GM12878 (cell line): ENCODE data around the gene DNAAF5. TPM values are rescaled to one million over a fixed set of nuclear protein-coding genes. Genes with fewer than 3 reads are reported as not detected.

Experiments
- ATAC-seq: fragments of 200-7000 bp; cut with Tn5 transposase; 3 replicates; pipeline ENCODE4 v1.9.1; 2020; ENCODE audit warnings: mild to moderate bottlenecking, moderate library complexity
- BruUV-seq: library from RNA; stranded (reverse); fragments of 400-500 nt; replicated peaks from 2 replicates; lab custom pipeline; 2021; lab: Mats Ljungman, UMichigan
- CTCF ChIA-PET: fragments of 300-600 bp; sonication (Branson Sonifier 250); formaldehyde crosslinking; extraction: SDS; loops from one replicate; lab custom pipeline; 2021; ENCODE audit warnings: inconsistent platforms; lab: Yijun Ruan, JAX
- POLR2A ChIA-PET: fragments of 350-600 bp; formaldehyde crosslinking; extraction: SDS; loops from one replicate; lab custom pipeline; 2021; ENCODE audit warnings: inconsistent platforms; lab: Charles Lee
- RAD21 ChIA-PET: fragments of 300-600 bp; sonication (Branson Sonifier 250); formaldehyde crosslinking; loops from one replicate; lab custom pipeline; 2023; ENCODE audit warnings: antibody characterized with exemption; ENCODE audit not compliant: unreplicated experiment; lab: Charles Lee
- SMC1A ChIA-PET: fragments of 300-600 bp; sonication (Branson Sonifier 250); formaldehyde crosslinking; loops from one replicate; lab custom pipeline; 2023; ENCODE audit not compliant: unreplicated experiment, uncharacterized antibody; lab: Charles Lee
- DNase-seq: peaks from one replicate; pipeline ENCODE4 v3.0.0-alpha.2; 2011; ENCODE audit warnings: low read depth, low spot score
- FAIRE-seq: peaks from 3 replicates; lab custom pipeline; 2011; peaks lifted over from hg19 to GRCh38; lab: Jason Lieb, UNC
- H2AFZ ChIP-seq: 2 replicates; pipeline ENCODE4 v1.6.0; 2011; ENCODE audit warnings: low read depth, low read length, control low read depth; ENCODE audit not compliant: control insufficient read depth
- H3K27ac ChIP-seq: 2 replicates; pipeline ENCODE4 v1.5.1; 2011; ENCODE audit warnings: control low read depth; ENCODE audit not compliant: control insufficient read depth, insufficient read depth
- H3K27me3 ChIP-seq, 2 experiments: replicated peaks in 1 of 2; 2 replicates each; pipeline versions ENCODE4 v1.6.0 to v1.6.1; 2011; ENCODE audit warnings: low read length in 1 of 2; ENCODE audit not compliant: control insufficient read depth in 2 of 2, insufficient read depth in 2 of 2
- H3K36me3 ChIP-seq, 2 experiments: 2 replicates each; pipeline ENCODE4 v1.5.1; 2011; ENCODE audit warnings: low read length in 1 of 2; ENCODE audit not compliant: control insufficient read depth in 2 of 2, insufficient read depth in 2 of 2
- H3K4me1 ChIP-seq: 2 replicates; pipeline ENCODE4 v1.6.1; 2011; ENCODE audit warnings: mild to moderate bottlenecking, low read length, moderate library complexity, mixed read lengths; ENCODE audit not compliant: control insufficient read depth, insufficient read depth
- H3K4me2 ChIP-seq: 2 replicates; pipeline ENCODE4 v1.6.0; 2011; ENCODE audit warnings: control low read depth; ENCODE audit not compliant: control insufficient read depth, insufficient read depth
- H3K4me3 ChIP-seq: fragments of 200-600 bp; sonication (generic); 2 replicates; pipeline ENCODE4 v1.5.1; 2016
- H3K79me2 ChIP-seq: 2 replicates; pipeline ENCODE4 v1.6.0; 2011; ENCODE audit warnings: low read length; ENCODE audit not compliant: control insufficient read depth, insufficient read depth
- H3K9ac ChIP-seq: 2 replicates; pipeline ENCODE4 v1.8.0; 2011; ENCODE audit warnings: low read length, control low read depth, mixed read lengths; ENCODE audit not compliant: control insufficient read depth, insufficient read depth
- H3K9me3 ChIP-seq: replicated peaks from 3 replicates; pipeline ENCODE4 v1.5.1; 2011; ENCODE audit warnings: mild to moderate bottlenecking, low read length; ENCODE audit not compliant: control insufficient read depth, insufficient read depth
- H4K20me1 ChIP-seq: 2 replicates; pipeline ENCODE4 v1.6.0; 2011; ENCODE audit not compliant: control insufficient read depth, insufficient read depth
- ATF7 ChIP-seq: fragments of 450-650 bp; IDR thresholded peaks from 2 replicates; pipeline ENCODE4 v1.6.1; 2016; ENCODE audit warnings: low read depth, mild to moderate bottlenecking
- CBX3 ChIP-seq: fragments of 200-600 bp; sonication (generic); IDR thresholded peaks from 2 replicates; pipeline ENCODE4 v1.6.1; 2016; ENCODE audit warnings: low read depth, borderline replicate concordance
- EED ChIP-seq: sonication (generic); IDR thresholded peaks from 2 replicates; pipeline ENCODE4 v1.6.1; 2016; ENCODE audit warnings: antibody characterized with exemption, low read depth
- HCFC1 ChIP-seq: fragments of 150-350 bp; IDR thresholded peaks from 2 replicates; pipeline ENCODE4 v1.6.1; 2014; ENCODE audit warnings: low read length
- HDAC2 ChIP-seq: fragments of 200-600 bp; sonication (generic); IDR thresholded peaks from 2 replicates; pipeline ENCODE4 v1.6.1; 2017
- MEF2B ChIP-seq: fragments of 450-650 bp; IDR thresholded peaks from 2 replicates; pipeline ENCODE4 v1.6.1; 2018; ENCODE audit warnings: mild to moderate bottlenecking, moderate library complexity; ENCODE audit not compliant: partially characterized antibody, poor library complexity, severe bottlenecking
- NFYB ChIP-seq: IDR thresholded peaks from 2 replicates; pipeline ENCODE4 v1.6.1; 2011; ENCODE audit warnings: low read depth, mild to moderate bottlenecking, low read length, improper control_type of control experiment, moderate library complexity; ENCODE audit not compliant: insufficient read depth
- PAX5 ChIP-seq: IDR thresholded peaks from 2 replicates; pipeline ENCODE4 v1.6.1; 2011; ENCODE audit warnings: low read depth, low read length, borderline replicate concordance
- POU2F2 ChIP-seq: IDR thresholded peaks from 3 replicates; pipeline ENCODE4 v1.6.1; 2011; ENCODE audit warnings: low read depth, mild to moderate bottlenecking, low read length, borderline replicate concordance
- SIN3A ChIP-seq: IDR thresholded peaks from 2 replicates; pipeline ENCODE4 v1.6.1; 2012; ENCODE audit warnings: low read depth, low read length, improper control_type of control experiment
- SREBF1 ChIP-seq: IDR thresholded peaks from 2 replicates; pipeline ENCODE4 v1.6.1; 2012; ENCODE audit warnings: mild to moderate bottlenecking, low read length
- SREBF2 ChIP-seq: IDR thresholded peaks from 2 replicates; pipeline ENCODE4 v1.6.1; 2012; ENCODE audit warnings: mild to moderate bottlenecking, low read length
- SUPT20H ChIP-seq: IDR thresholded peaks from 2 replicates; pipeline ENCODE4 v1.6.1; 2011; ENCODE audit warnings: low read depth, mild to moderate bottlenecking, low read length, moderate library complexity, borderline replicate concordance; ENCODE audit not compliant: control insufficient read depth
- TARDBP ChIP-seq: IDR thresholded peaks from 2 replicates; pipeline ENCODE4 v1.6.1; 2016; ENCODE audit warnings: borderline replicate concordance
- WGBS: methylation state at CpG from one replicate; pipeline ENCODE4 v1.1.6; 2016; ENCODE audit warnings: low lambda C conversion rate; ENCODE audit not compliant: insufficient replicate concordance, insufficient coverage; ENCODE audit errors: missing lambda C conversion rate; 5-methylcytosine and 5-hydroxymethylcytosine counted together
- in situ Hi-C: fragments of 300-500 bp; cut with MboI; formaldehyde crosslinking; loops from 9 replicates; pipeline ENCODE4 v1.14.3; 2018; ENCODE audit warnings: mixed read lengths
- intact Hi-C: fragments of 100-400 bp; cut with micrococcal nuclease; formaldehyde crosslinking; loops from one replicate; pipeline ENCODE4 v1.14.2; 2022; ENCODE audit not compliant: unreplicated experiment
- polyA plus RNA-seq, 11 experiments: library from polyadenylated mRNA; depleted of rRNA in 4 of 11; unstranded in 6 of 11; stranded (reverse) in 5 of 11; fragments of >200 nt; fragmentation: Nextera tagmentation in 4 of 11; fragmentation: Illumina TruSeq in 1 of 11; extraction: Ambion mirVana in 4 of 11; extraction: Trizol in 1 of 11; gene quantifications; 1 replicate in 1 of 11; 2 replicates in 10 of 11; pipeline versions ENCODE4 v1.2.1 to v1.2.3, GENCODE V29; 2011 to 2016; ENCODE audit warnings: inconsistent platforms in 2 of 11, missing spikeins in 2 of 11, low read depth in 1 of 11
- total RNA-seq, 4 experiments: library from RNA; depleted of rRNA in 3 of 4; stranded (reverse); fragments of >200 nt in 3 of 4; fragmentation: Illumina TruSeq in 1 of 4; extraction: Trizol in 1 of 4; gene quantifications; 2 replicates each; pipeline versions ENCODE4 v1.2.1 to v1.2.3, GENCODE V29; 2013 to 2021
- TF ChIP-seq, protein P1 (sequence below): IDR thresholded peaks from 2 replicates; pipeline ENCODE4 v1.6.1; 2012; ENCODE audit warnings: mild to moderate bottlenecking, low read depth, low read length
- TF ChIP-seq, protein P2 (sequence below): fragments of 450-650 bp; IDR thresholded peaks from 2 replicates; pipeline ENCODE4 v1.6.1; 2017; ENCODE audit warnings: low read depth, mild to moderate bottlenecking, moderate library complexity
- TF ChIP-seq, protein P3 (sequence below): fragments of 450-650 bp; IDR thresholded peaks from 2 replicates; pipeline ENCODE4 v1.6.1; 2016; ENCODE audit warnings: mild to moderate bottlenecking

The DNAAF5 gene
- total and polyA plus RNA-seq, 10 of the 15 experiments (the other 5 are each of a cell fraction or from before 2014, with no cell fraction given), result 1.8 to 38.3 (median 9.2) TPM

DNA sequence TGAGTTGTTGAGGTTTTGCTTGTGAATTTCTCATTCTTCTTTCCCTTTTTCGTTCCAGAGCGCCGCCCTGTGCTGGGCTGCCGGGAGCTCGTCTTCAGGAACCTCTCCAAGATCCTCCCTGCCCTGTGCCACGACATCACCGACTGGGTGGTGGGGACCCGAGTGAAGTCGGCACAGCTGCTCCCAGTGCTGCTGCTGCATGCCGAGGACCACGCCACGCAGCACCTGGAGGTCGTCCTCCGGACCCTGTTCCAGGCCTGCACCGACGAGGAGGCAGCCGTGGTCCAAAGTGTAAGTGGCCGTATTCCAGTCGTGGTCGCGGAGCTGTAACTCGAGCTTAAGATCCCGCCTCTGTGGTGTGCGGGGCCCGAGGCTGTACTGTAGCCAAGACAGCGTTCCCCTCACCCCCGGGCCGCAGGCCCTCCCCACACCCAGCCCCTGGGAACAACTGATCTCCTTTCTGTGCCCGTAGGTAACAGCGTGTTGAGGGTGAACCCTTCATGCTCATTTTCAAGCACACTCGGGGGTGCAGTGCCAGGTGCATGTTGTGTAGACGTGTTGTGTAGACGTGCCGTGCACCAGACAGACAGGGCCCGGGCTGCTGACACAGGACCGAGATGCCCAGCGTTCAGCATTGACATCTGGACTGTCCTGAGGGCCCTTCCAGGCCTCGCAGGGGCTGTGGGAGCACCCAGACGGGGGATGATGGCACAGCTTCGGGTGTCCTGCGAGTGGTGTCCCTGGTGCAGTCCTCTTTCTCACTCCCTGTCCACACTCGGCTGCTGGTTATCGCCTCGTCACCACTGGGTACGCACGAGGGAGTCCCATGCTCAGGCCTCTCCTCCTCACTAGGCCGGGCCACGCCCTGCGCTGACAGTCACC is 28.3 kb downstream of the DNAAF5 start:
- in situ Hi-C loops, result no loop called here
- DNase-seq, result no peak

More for the DNA sequence above, 28.3 kb downstream of the DNAAF5 start:
- no peak overlapping the region for H3K4me3 ChIP-seq
- intact Hi-C loops, result no loop called here
- BruUV-seq, result no TSS peak
- no peak overlapping the region for H3K27ac ChIP-seq
- H3K79me2 ChIP-seq, result no peaks in the 10 kb centered on the region
- H3K27me3 ChIP-seq, result no peaks in the 10 kb centered on the region
- CTCF ChIA-PET, result no interaction called here
- POLR2A ChIA-PET, result no interaction called here
- RAD21 ChIA-PET, result no interaction called here
- FAIRE-seq (no peak), ATAC-seq (no peak)
- no peaks in the 10 kb centered on the region for H4K20me1 ChIP-seq
- no peaks in the 10 kb centered on the region for H3K9me3 ChIP-seq
- peaks cover 5 to 19% of the 10 kb centered on the region in 2 experiments; a peak in 3 of 4 replicates for H3K36me3 ChIP-seq
- H3K4me1 ChIP-seq, result no peaks in the 10 kb centered on the region
- no peak overlapping the region for H3K4me2 ChIP-seq
- no peak overlapping the region for H3K9ac ChIP-seq
- SMC1A ChIA-PET, result no interaction called here
- 98% methylated on average over 38 of the region's 49 CpGs for WGBS
- TF ChIP-seq PAX5, result no peak
- no peak for TF ChIP-seq TARDBP
- TF ChIP-seq ATF7, result no peak
- no peak for TF ChIP-seq NFYB
- no peak for TF ChIP-seq SREBF1
- TF ChIP-seq POU2F2, result no peak
- TF ChIP-seq SIN3A, result no peak
- TF ChIP-seq, protein P1, sequence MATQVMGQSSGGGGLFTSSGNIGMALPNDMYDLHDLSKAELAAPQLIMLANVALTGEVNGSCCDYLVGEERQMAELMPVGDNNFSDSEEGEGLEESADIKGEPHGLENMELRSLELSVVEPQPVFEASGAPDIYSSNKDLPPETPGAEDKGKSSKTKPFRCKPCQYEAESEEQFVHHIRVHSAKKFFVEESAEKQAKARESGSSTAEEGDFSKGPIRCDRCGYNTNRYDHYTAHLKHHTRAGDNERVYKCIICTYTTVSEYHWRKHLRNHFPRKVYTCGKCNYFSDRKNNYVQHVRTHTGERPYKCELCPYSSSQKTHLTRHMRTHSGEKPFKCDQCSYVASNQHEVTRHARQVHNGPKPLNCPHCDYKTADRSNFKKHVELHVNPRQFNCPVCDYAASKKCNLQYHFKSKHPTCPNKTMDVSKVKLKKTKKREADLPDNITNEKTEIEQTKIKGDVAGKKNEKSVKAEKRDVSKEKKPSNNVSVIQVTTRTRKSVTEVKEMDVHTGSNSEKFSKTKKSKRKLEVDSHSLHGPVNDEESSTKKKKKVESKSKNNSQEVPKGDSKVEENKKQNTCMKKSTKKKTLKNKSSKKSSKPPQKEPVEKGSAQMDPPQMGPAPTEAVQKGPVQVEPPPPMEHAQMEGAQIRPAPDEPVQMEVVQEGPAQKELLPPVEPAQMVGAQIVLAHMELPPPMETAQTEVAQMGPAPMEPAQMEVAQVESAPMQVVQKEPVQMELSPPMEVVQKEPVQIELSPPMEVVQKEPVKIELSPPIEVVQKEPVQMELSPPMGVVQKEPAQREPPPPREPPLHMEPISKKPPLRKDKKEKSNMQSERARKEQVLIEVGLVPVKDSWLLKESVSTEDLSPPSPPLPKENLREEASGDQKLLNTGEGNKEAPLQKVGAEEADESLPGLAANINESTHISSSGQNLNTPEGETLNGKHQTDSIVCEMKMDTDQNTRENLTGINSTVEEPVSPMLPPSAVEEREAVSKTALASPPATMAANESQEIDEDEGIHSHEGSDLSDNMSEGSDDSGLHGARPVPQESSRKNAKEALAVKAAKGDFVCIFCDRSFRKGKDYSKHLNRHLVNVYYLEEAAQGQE, result no peak
- TF ChIP-seq HCFC1, result no peak
- TF ChIP-seq, protein P2, sequence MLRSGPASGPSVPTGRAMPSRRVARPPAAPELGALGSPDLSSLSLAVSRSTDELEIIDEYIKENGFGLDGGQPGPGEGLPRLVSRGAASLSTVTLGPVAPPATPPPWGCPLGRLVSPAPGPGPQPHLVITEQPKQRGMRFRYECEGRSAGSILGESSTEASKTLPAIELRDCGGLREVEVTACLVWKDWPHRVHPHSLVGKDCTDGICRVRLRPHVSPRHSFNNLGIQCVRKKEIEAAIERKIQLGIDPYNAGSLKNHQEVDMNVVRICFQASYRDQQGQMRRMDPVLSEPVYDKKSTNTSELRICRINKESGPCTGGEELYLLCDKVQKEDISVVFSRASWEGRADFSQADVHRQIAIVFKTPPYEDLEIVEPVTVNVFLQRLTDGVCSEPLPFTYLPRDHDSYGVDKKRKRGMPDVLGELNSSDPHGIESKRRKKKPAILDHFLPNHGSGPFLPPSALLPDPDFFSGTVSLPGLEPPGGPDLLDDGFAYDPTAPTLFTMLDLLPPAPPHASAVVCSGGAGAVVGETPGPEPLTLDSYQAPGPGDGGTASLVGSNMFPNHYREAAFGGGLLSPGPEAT, result no peak
- TF ChIP-seq SUPT20H, result no peak
- TF ChIP-seq EED, result no peak
- no peak for TF ChIP-seq MEF2B
- no peak for TF ChIP-seq CBX3
- TF ChIP-seq, protein P3, sequence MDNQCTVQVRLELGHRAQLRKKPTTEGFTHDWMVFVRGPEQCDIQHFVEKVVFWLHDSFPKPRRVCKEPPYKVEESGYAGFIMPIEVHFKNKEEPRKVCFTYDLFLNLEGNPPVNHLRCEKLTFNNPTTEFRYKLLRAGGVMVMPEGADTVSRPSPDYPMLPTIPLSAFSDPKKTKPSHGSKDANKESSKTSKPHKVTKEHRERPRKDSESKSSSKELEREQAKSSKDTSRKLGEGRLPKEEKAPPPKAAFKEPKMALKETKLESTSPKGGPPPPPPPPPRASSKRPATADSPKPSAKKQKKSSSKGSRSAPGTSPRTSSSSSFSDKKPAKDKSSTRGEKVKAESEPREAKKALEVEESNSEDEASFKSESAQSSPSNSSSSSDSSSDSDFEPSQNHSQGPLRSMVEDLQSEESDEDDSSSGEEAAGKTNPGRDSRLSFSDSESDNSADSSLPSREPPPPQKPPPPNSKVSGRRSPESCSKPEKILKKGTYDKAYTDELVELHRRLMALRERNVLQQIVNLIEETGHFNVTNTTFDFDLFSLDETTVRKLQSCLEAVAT, result no peak
- TF ChIP-seq SREBF2, result no peak
- TF ChIP-seq HDAC2, result no peak
- no peak overlapping the region for H2AFZ ChIP-seq
